MM.1S (cell line): Measurements from ENCODE around the gene PRKD1.

Experiments used
- CTCF ChIP-seq: fragments of 300-600 bp; sonication (generic); IDR thresholded peaks from 2 replicates; pipeline ENCODE4 v1.5.1; 2016; ENCODE audit warnings: antibody characterized with exemption, low read length, mixed read lengths
- EZH2 ChIP-seq: fragments of 300-600 bp; sonication (generic); optimal IDR thresholded peaks from 2 replicates; pipeline ENCODE3; 2017; ENCODE audit warnings: low read depth, mild to moderate bottlenecking, antibody characterized with exemption, low read length, mixed read lengths
- EZH2phosphoT487 ChIP-seq: fragments of 300-600 bp; sonication (generic); IDR thresholded peaks from 2 replicates; pipeline ENCODE4 v1.6.1; 2018; ENCODE audit warnings: antibody characterized with exemption, low read length

GRCh38 chr14:29580763-29581162 lies 346.9 kb downstream of the PRKD1 start:
- TF ChIP-seq CTCF (no peak), EZH2 (no peak), EZH2phosphoT487 (no peak)
